SK-N-SH treated with all-trans-retinoic acid at 6 μM for 48 hours (cell line): ENCODE data around the gene FSD2.

Experiments used
- ATAC-seq: fragments of 200-7000 bp; cut with Tn5 transposase; 3 replicates; pipeline ENCODE4 v1.9.1; 2020; ENCODE audit warnings: mild to moderate bottlenecking, moderate library complexity
- ARNTL ChIP-seq: fragments of 450-650 bp; formaldehyde crosslinking; IDR thresholded peaks from 2 replicates; pipeline ENCODE4 v1.5.0; 2020; ENCODE audit warnings: low read depth, mild to moderate bottlenecking, moderate library complexity, borderline replicate concordance
- BACH2 ChIP-seq: fragments of 250-450 bp; sonication (Bioruptor Pico); IDR thresholded peaks from 2 replicates; pipeline ENCODE4 v1.9.0; 2021; ENCODE audit warnings: mild to moderate bottlenecking, borderline replicate concordance
- CREB5 ChIP-seq: fragments of 250-450 bp; sonication (Bioruptor Pico); IDR thresholded peaks from 2 replicates; pipeline ENCODE4 v1.5.1; 2020; ENCODE audit warnings: low read depth, mild to moderate bottlenecking, moderate library complexity
- CSDC2 ChIP-seq: fragments of 250-450 bp; sonication (Bioruptor Pico); IDR thresholded peaks from 2 replicates; pipeline ENCODE4 v1.5.0; 2020; ENCODE audit warnings: mild to moderate bottlenecking, moderate library complexity
- CSRNP3 ChIP-seq: fragments of 250-450 bp; sonication (Bioruptor Pico); IDR thresholded peaks from 2 replicates; pipeline ENCODE4 v1.5.1; 2021; ENCODE audit warnings: mild to moderate bottlenecking, moderate library complexity
- ESRRG ChIP-seq: fragments of 250-450 bp; sonication (Bioruptor Pico); IDR thresholded peaks from 2 replicates; pipeline ENCODE4 v1.6.1; 2021; ENCODE audit warnings: mild to moderate bottlenecking
- GLIS3 ChIP-seq: fragments of 250-450 bp; sonication (Bioruptor Pico); IDR thresholded peaks from 2 replicates; pipeline ENCODE4 v1.5.0; 2020; ENCODE audit warnings: mild to moderate bottlenecking, moderate library complexity
- ISL1 ChIP-seq: fragments of 250-450 bp; sonication (Bioruptor Pico); IDR thresholded peaks from 2 replicates; pipeline ENCODE4 v2.1.2; 2022; ENCODE audit warnings: mild to moderate bottlenecking, moderate library complexity
- OSR1 ChIP-seq: fragments of 250-450 bp; sonication (Bioruptor Pico); IDR thresholded peaks from 2 replicates; pipeline ENCODE4 v1.8.0; 2022; ENCODE audit warnings: moderate library complexity, mild to moderate bottlenecking, inconsistent platforms
- PATZ1 ChIP-seq: fragments of 250-450 bp; sonication (Bioruptor Pico); IDR thresholded peaks from 2 replicates; pipeline ENCODE4 v1.8.0; 2020; ENCODE audit warnings: mild to moderate bottlenecking, moderate library complexity, borderline replicate concordance
- POU6F1 ChIP-seq: fragments of 250-450 bp; sonication (Bioruptor Pico); IDR thresholded peaks from 2 replicates; pipeline ENCODE4 v1.8.0; 2021; ENCODE audit warnings: low read depth, mild to moderate bottlenecking, moderate library complexity, borderline replicate concordance
- PPARA ChIP-seq: fragments of 250-450 bp; sonication (Bioruptor Pico); IDR thresholded peaks from 2 replicates; pipeline ENCODE4 v1.5.0; 2020; ENCODE audit warnings: mild to moderate bottlenecking, borderline replicate concordance
- SNAI2 ChIP-seq: fragments of 250-450 bp; sonication (Bioruptor Pico); IDR thresholded peaks from 2 replicates; pipeline ENCODE4 v1.5.0; 2020; ENCODE audit warnings: mild to moderate bottlenecking, moderate library complexity
- TCF4 ChIP-seq: fragments of 250-450 bp; sonication (Bioruptor Pico); IDR thresholded peaks from 2 replicates; pipeline ENCODE4 v1.8.0; 2021; ENCODE audit warnings: mild to moderate bottlenecking, moderate library complexity, borderline replicate concordance
- TOX ChIP-seq: fragments of 250-450 bp; sonication (Bioruptor Pico); IDR thresholded peaks from 2 replicates; pipeline ENCODE4 v1.8.0; 2021; ENCODE audit warnings: mild to moderate bottlenecking, moderate library complexity, borderline replicate concordance
- TSHZ2 ChIP-seq: fragments of 250-450 bp; sonication (Bioruptor Pico); IDR thresholded peaks from 2 replicates; pipeline ENCODE4 v1.5.0; 2020; ENCODE audit warnings: mild to moderate bottlenecking, moderate library complexity
- ZC3H10 ChIP-seq: fragments of 250-450 bp; sonication (Bioruptor Pico); IDR thresholded peaks from 2 replicates; pipeline ENCODE4 v1.5.1; 2021; ENCODE audit warnings: mild to moderate bottlenecking, moderate library complexity
- ZFP3 ChIP-seq: fragments of 250-450 bp; sonication (Bioruptor Pico); IDR thresholded peaks from 2 replicates; pipeline ENCODE4 v1.5.0; 2020; ENCODE audit warnings: mild to moderate bottlenecking, moderate library complexity
- ZFP30 ChIP-seq: fragments of 450-650 bp; formaldehyde crosslinking; IDR thresholded peaks from 2 replicates; pipeline ENCODE4 v1.5.0; 2022; ENCODE audit warnings: mild to moderate bottlenecking, moderate library complexity
- ZNF565 ChIP-seq: fragments of 450-650 bp; formaldehyde crosslinking; conservative IDR thresholded peaks from 2 replicates; pipeline ENCODE4 v1.5.0; 2020; ENCODE audit warnings: low read depth, mild to moderate bottlenecking, moderate library complexity
- ZNF70 ChIP-seq: fragments of 450-650 bp; formaldehyde crosslinking; IDR thresholded peaks from 2 replicates; pipeline ENCODE4 v1.5.0; 2020; ENCODE audit warnings: mild to moderate bottlenecking, moderate library complexity
- ZNF8 ChIP-seq: fragments of 450-650 bp; formaldehyde crosslinking; IDR thresholded peaks from 2 replicates; pipeline ENCODE4 v1.5.0; 2020; ENCODE audit warnings: mild to moderate bottlenecking, moderate library complexity

The FSD2 gene

GRCh38 chr15:82751308-82751707, 54.6 kb downstream of the FSD2 start:
- TF ChIP-seq ZNF565 (CRISPR knock-in tag) (no peak), OSR1 (no peak), POU6F1 (CRISPR knock-in tag) (no peak), ISL1 (no peak), ZC3H10 (CRISPR knock-in tag) (no peak), TSHZ2 (CRISPR knock-in tag) (no peak), ZFP30 (CRISPR knock-in tag) (no peak), TOX (CRISPR knock-in tag) (no peak), ESRRG (CRISPR knock-in tag) (no peak), CREB5 (CRISPR knock-in tag) (no peak), CSDC2 (no peak), PATZ1 (CRISPR knock-in tag) (no peak), SNAI2 (CRISPR knock-in tag) (no peak), TCF4 (CRISPR knock-in tag) (no peak), PPARA (CRISPR knock-in tag) (no peak), GLIS3 (CRISPR knock-in tag) (no peak), ARNTL (no peak), ZFP3 (CRISPR knock-in tag) (no peak)
- ATAC-seq: no peak

GRCh38 chr15:82750831-82751180, 55.1 kb downstream of the FSD2 start:
- ATAC-seq: peak; percentile 5
- no peak for TF ChIP-seq CSDC2
- TF ChIP-seq ZFP30 (CRISPR knock-in tag): no peak
- no peak for TF ChIP-seq ZFP3 (CRISPR knock-in tag)
- no peak for TF ChIP-seq ZNF8 (CRISPR knock-in tag)
- no peak for TF ChIP-seq ESRRG (CRISPR knock-in tag)
- TF ChIP-seq BACH2: no peak
- no peak for TF ChIP-seq TOX (CRISPR knock-in tag)
- TF ChIP-seq ZNF70 (CRISPR knock-in tag): no peak
- TF ChIP-seq TCF4 (CRISPR knock-in tag): no peak
- TF ChIP-seq SNAI2 (CRISPR knock-in tag): no peak
- TF ChIP-seq ARNTL: no peak
- no peak for TF ChIP-seq PATZ1 (CRISPR knock-in tag)
- no peak for TF ChIP-seq TSHZ2 (CRISPR knock-in tag)
- TF ChIP-seq CSRNP3: no peak
- no peak for TF ChIP-seq ZC3H10 (CRISPR knock-in tag)
- TF ChIP-seq GLIS3 (CRISPR knock-in tag): no peak
